Natural killer cell (primary cell): ENCODE data around the gene TMEM30A. TPM values are rescaled to one million over a fixed set of nuclear protein-coding genes. Genes with fewer than 3 reads are reported as not detected.

Experiments used
- ATAC-seq, 3 donors: fragments of 150-1000 bp in 2 of 3; fragments of 200-7000 bp in 1 of 3; cut with Tn5 transposase; 1 replicate in 1 of 3; 2 replicates in 2 of 3; pipeline ENCODE4 v1.10.0; 2021; ENCODE audit warnings: mild to moderate bottlenecking in 2 of 3, moderate library complexity in 2 of 3
- DNase-seq, 2 donors: peaks; one replicate each; pipeline versions ENCODE4 v3.0.0 to v3.0.0-alpha.2; 2013 to 2021; ENCODE audit warnings: mixed read lengths in 1 of 2
- H3K27ac ChIP-seq: one replicate; pipeline ENCODE4 v1.5.1; 2013; ENCODE audit warnings: mild to moderate bottlenecking, low read length
- H3K27me3 ChIP-seq: one replicate; pipeline ENCODE4 v1.6.1; 2013; ENCODE audit warnings: low read length; ENCODE audit not compliant: control insufficient read depth, insufficient read depth
- H3K36me3 ChIP-seq: one replicate; pipeline ENCODE4 v1.6.1; 2013; ENCODE audit warnings: low read length; ENCODE audit not compliant: control insufficient read depth, insufficient read depth
- H3K4me1 ChIP-seq: one replicate; pipeline ENCODE4 v1.6.1; 2013; ENCODE audit warnings: low read length; ENCODE audit not compliant: control insufficient read depth, insufficient read depth
- H3K4me3 ChIP-seq: one replicate; pipeline ENCODE4 v1.5.1; 2013; ENCODE audit warnings: low read length
- H3K9me3 ChIP-seq: one replicate; pipeline ENCODE4 v1.6.1; 2013; ENCODE audit warnings: low read length; ENCODE audit not compliant: control insufficient read depth, insufficient read depth
- H3K27ac Mint-ChIP-seq, 2 donors: one replicate each; pipeline ENCODE4 v1.8.0; 2022; ENCODE audit warnings: mild to moderate bottlenecking in 2 of 2, mixed read lengths in 2 of 2, moderate library complexity in 1 of 2
- H3K27me3 Mint-ChIP-seq, 2 donors: one replicate each; pipeline ENCODE4 v1.8.0; 2022; ENCODE audit warnings: low read depth in 2 of 2, mixed read lengths in 2 of 2
- H3K36me3 Mint-ChIP-seq: one replicate; pipeline ENCODE4 v1.8.0; 2022; ENCODE audit warnings: mixed read lengths
- H3K4me1 Mint-ChIP-seq, 2 donors: one replicate each; pipeline ENCODE4 v1.8.0; 2022; ENCODE audit warnings: mixed read lengths in 2 of 2
- H3K4me3 Mint-ChIP-seq: one replicate; pipeline ENCODE4 v1.8.0; 2022; ENCODE audit warnings: mild to moderate bottlenecking, moderate library complexity, mixed read lengths
- H3K9me3 Mint-ChIP-seq, 2 donors: one replicate each; pipeline ENCODE4 v1.8.0; 2022; ENCODE audit warnings: mixed read lengths in 2 of 2
- WGBS: methylation state at CpG from one replicate; pipeline ENCODE4 v1.1.7; 2013; ENCODE audit warnings: missing lambda C conversion rate; ENCODE audit not compliant: insufficient coverage; 5-methylcytosine and 5-hydroxymethylcytosine counted together
- intact Hi-C: fragments of 100-400 bp; cut with micrococcal nuclease; formaldehyde crosslinking; loops from one replicate; pipeline ENCODE4 v1.14.2; 2022
- total RNA-seq, 4 donors: library from RNA; stranded (reverse); fragments of 120-200 nt in 1 of 4; gene quantifications; one replicate each; pipeline versions ENCODE4 v1.2.3 to v1.2.4, GENCODE V29; 2013 to 2022
- TF ChIP-seq, protein P1 (sequence below): fragments of 200-600 bp; IDR thresholded peaks from one replicate; pipeline ENCODE4 v1.8.0; 2022; ENCODE audit warnings: antibody characterized with exemption

The TMEM30A gene
- total RNA-seq, 3 donors from 2014 or later (not counting 1 experiment from before 2014, with no cell fraction given) = 43.8 to 72.0 (median 60.7) TPM

- Mint-ChIP-seq H3K9me3 (no peaks in the 10 kb centered on the region), H3K27ac (no peak overlapping the region), H3K27me3 (peaks cover 12% of the 10 kb centered on the region in 2 donors), H3K4me3 (no peak overlapping the region), H3K36me3 (no peaks in the 10 kb centered on the region), H3K4me1 (no peaks in the 10 kb centered on the region)
- WGBS = 82% methylated on average over 2 of the region's 2 CpGs
- DNase-seq = no peak
- intact Hi-C loops = no loop called here
- Histone ChIP-seq H3K9me3 (no peaks in the 10 kb centered on the region), H3K4me1 (no peaks in the 10 kb centered on the region), H3K27ac (no peak overlapping the region), H3K36me3 (peaks cover 12% of the 10 kb centered on the region), H3K4me3 (no peak overlapping the region), H3K27me3 (no peaks in the 10 kb centered on the region)
- no peak for ATAC-seq
- TF ChIP-seq, protein P1, sequence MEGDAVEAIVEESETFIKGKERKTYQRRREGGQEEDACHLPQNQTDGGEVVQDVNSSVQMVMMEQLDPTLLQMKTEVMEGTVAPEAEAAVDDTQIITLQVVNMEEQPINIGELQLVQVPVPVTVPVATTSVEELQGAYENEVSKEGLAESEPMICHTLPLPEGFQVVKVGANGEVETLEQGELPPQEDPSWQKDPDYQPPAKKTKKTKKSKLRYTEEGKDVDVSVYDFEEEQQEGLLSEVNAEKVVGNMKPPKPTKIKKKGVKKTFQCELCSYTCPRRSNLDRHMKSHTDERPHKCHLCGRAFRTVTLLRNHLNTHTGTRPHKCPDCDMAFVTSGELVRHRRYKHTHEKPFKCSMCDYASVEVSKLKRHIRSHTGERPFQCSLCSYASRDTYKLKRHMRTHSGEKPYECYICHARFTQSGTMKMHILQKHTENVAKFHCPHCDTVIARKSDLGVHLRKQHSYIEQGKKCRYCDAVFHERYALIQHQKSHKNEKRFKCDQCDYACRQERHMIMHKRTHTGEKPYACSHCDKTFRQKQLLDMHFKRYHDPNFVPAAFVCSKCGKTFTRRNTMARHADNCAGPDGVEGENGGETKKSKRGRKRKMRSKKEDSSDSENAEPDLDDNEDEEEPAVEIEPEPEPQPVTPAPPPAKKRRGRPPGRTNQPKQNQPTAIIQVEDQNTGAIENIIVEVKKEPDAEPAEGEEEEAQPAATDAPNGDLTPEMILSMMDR = no peak
These were observed 34.0 kb downstream of the TMEM30A start for GRCh38 chr6:75250552-75250951.

DNA sequence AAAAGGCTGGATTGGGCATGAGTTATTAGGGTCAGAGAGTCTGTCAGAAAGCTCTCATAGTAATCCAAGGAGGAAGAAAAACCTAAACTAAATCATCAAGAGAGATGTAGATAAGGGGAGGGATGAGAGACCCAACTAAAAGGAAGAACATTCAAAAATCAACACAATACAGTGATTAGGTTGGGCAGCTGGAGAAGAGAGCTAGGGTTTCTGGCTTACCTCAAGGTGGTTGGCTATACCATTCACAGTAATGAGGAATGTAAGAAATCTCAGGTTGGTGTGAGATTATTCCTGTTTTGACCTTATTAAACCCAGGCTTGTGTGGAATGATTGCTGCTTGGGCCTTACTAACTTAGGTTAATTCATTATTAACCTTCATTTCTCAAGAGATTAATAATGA, 34.8 kb downstream of the TMEM30A start:
- no peak for ATAC-seq
- no peaks in the 10 kb centered on the region for H3K9me3 ChIP-seq
- no peaks in the 10 kb centered on the region for H3K27me3 ChIP-seq
- H3K4me3 ChIP-seq = no peak overlapping the region
- Mint-ChIP-seq H3K4me1 (peaks cover 0 to under 1% of the 10 kb centered on the region in 2 donors), H3K9me3 (no peaks in the 10 kb centered on the region), H3K27ac (no peak overlapping the region), H3K4me3 (no peak overlapping the region), H3K27me3 (peaks cover 15 to 16% of the 10 kb centered on the region in 2 donors), H3K36me3 (no peaks in the 10 kb centered on the region)
- TF ChIP-seq, protein P1 = no peak
- no peaks in the 10 kb centered on the region for H3K4me1 ChIP-seq
- no peak for DNase-seq
- peaks cover 6% of the 10 kb centered on the region for H3K36me3 ChIP-seq
- intact Hi-C loops = loop anchor here (10.0 kb wide), 1 partner anchor 355 kb away; the partner anchor contains the start of gene SENP6
- H3K27ac ChIP-seq = no peak overlapping the region

- WGBS = 86% methylated on average over 2 of the region's 2 CpGs
- Mint-ChIP-seq H3K4me1 (peaks cover 14 to 19% of the 10 kb centered on the region in 2 donors), H3K9me3 (no peaks in the 10 kb centered on the region), H3K27me3 (peaks cover 15 to 18% of the 10 kb centered on the region in 2 donors), H3K4me3 (peak overlapping the region; percentile 25), H3K36me3 (no peaks in the 10 kb centered on the region), H3K27ac (no peak overlapping the region)
- peaks cover 18% of the 10 kb centered on the region for H3K4me1 ChIP-seq
- H3K9me3 ChIP-seq = no peaks in the 10 kb centered on the region
- no peak for DNase-seq
- H3K36me3 ChIP-seq = no peaks in the 10 kb centered on the region
- ATAC-seq = no peak
- TF ChIP-seq, protein P1 = no peak
- intact Hi-C loops = loop anchor here (10.0 kb wide), 1 partner anchor 358 kb away; the partner anchor contains the start of gene SENP6
- no peak overlapping the region for H3K4me3 ChIP-seq
- no peaks in the 10 kb centered on the region for H3K27me3 ChIP-seq
- no peak overlapping the region for H3K27ac ChIP-seq
These were observed 38.2 kb downstream of the TMEM30A start for GRCh38 chr6:75246386-75246785.

DNA sequence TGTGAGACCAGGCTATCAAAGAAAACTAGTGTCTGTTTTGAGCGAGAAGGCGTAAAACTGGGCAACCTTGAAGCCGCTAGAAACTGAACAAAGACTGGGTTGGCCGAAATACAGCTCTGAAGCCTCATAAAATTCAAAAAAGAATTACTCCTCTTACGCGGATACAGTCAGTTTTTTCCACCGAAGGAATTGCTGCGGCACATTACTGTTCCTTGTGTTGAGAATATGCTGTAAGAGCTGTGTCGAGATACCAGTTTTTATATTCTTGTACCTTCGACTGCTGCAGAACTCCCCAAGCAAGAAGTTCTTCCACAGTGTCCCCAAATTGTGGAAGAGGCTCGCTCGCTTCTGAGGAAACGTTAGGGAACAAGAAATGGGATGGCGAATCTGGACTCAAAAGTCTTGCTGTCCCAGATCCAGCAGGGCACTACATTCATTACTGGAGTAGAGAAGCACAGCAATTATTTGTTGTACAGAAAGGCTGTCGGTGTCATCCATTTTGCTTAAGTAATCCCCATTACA, 40.5 kb downstream of the TMEM30A start:
- peaks cover 9% of the 10 kb centered on the region for H3K36me3 ChIP-seq
- H3K9me3 ChIP-seq = no peaks in the 10 kb centered on the region
- Mint-ChIP-seq H3K36me3 (no peaks in the 10 kb centered on the region), H3K27me3 (peaks cover 15 to 18% of the 10 kb centered on the region in 2 donors), H3K4me3 (peak overlapping the region; percentile 99), H3K4me1 (peaks cover 14 to 27% of the 10 kb centered on the region in 2 donors), H3K9me3 (no peaks in the 10 kb centered on the region), H3K27ac (peak overlapping the region; percentile 97 to 98)
- WGBS = 18% methylated on average over 15 of the region's 15 CpGs
- H3K27me3 ChIP-seq = no peaks in the 10 kb centered on the region
- peak overlapping the region; percentile 86 for H3K27ac ChIP-seq
- TF ChIP-seq, protein P1 = no peak
- H3K4me1 ChIP-seq = peaks cover 18% of the 10 kb centered on the region
- DNase-seq (no peak), ATAC-seq (peak in 1 of 3 donors; percentile 34)
- intact Hi-C loops = loop anchor here (10.0 kb wide), 1 partner anchor 361 kb away; the partner anchor contains the start of gene SENP6
- peak overlapping the region; percentile 78 for H3K4me3 ChIP-seq
